Muscle of arm (tissue), 12 donors: ENCODE measurements around the gene PTPRT. TPM values are rescaled to one million over a fixed set of nuclear protein-coding genes. Genes with fewer than 3 reads are reported as not detected.
A peak's percentile ranks its signal among the peaks of the same experiment; 100 is the strongest.

Experiments used
- DNase-seq: peaks from one replicate; pipeline ENCODE4 v3.0.0-alpha.2; 2013
- polyA plus RNA-seq, 12 donors: library from polyadenylated mRNA; unstranded; fragments of 120-200 nt; gene quantifications; one replicate each; pipeline ENCODE4 v1.2.1, GENCODE V29; 2013; ENCODE audit not compliant: insufficient read length in 12 of 12

PTPRT gene
- polyA plus RNA-seq, 12 donors = 0.24 to 1.2 (median 0.50) TPM; not detected in 2

DNA sequence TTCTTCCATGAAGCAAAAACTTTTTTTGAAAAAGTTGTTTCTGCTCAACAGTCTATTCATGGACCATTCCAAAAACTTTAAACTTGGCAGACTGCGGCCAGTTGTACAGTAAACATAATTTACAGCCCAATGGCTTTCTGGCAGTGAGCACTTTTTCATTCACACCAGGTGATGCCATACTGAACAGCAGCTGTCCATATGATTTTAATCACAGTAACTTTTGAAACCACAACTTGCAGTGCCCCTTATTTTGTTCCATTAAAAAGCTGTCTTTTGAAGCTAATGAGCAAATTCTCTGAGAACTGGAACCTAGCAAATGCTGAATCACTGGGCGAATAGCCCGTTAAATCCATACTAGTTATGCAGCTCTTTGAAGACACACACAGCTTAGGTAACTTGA lies 576.6 kb downstream of the PTPRT start:
- DNase-seq = peak; percentile 80

DNA sequence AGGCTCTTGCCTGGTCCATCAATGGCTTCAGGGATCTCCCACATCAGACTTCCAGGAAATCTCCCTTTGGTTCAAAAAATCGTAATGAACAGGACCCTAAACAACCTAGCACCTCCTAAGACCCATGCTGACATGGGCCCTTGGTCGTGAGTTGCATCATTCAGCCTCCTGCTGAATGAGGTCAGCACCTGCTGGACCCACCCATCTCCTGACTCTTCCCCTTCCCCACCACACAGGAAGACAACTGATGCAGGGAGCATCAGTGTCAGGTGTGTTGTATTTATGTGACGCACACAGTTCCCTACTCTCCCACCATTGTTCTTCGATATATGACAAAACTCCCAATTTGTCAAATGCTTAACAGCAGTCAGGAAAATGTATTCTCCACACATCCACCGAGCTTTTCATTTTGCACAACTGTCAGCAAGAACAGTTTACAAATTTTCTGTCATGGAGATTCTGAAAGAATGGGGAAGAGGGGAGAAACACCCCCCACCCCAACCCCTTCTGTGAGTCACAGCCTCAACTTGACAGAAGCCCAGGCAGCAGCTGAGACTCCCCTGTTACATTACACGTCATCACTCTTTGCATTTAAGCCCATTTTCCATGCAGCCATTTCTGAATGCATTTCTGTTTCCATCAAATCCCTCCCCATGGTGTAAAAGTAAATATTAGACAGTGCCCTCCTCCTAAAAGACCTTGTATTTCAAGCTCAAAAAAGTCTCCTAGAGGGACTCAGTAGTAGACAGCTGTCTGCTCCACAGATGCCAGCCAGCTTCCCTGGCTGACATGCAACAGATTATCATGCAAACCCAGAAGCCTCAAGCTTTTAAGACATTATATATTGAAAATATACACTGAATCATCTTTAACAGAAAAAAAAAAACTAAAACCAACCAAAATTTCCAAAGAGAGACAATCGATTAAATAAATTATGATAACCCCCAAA lies 577.5 kb downstream of the PTPRT start:
- DNase-seq = peak; percentile 46

DNA sequence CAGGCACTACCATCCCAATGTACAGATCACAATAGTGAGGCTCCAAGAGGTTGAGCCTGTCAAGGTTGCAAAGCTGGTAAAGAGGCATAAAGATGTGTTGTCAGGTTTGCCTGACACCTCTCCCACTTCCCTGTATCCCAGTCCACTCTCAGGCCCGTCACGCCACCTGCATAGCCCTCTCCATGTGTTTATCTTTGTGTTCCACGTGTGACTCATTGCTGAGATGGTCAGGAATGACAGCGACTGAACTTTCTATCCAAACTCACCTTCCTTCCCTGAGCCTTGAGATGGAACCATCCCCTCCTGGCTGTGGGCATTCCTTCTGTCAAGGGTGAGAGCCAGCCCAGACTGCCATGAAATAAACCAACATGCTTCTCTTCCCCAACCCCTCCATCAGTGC lies 578.3 kb downstream of the PTPRT start:
- no peak for DNase-seq

DNA sequence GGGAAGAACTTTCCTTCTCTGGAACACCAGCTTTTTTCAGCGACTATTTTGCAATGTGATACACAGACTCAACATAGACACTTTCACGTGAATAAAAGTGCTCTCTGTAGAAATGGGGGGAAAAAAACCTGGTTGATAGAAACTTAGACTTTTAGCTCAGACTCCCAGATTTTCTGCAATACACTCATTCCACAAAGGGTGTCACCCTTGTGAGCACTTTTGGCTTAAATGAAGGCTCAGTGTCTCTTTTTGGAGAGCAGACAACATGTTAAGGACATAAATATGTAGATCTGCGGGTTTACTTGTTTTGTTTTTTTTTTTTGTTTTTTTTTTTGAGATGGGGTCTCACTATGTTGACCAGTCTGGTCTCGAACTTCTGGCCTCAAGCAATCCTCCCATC lies 579.6 kb downstream of the PTPRT start:
- DNase-seq = no peak

DNA sequence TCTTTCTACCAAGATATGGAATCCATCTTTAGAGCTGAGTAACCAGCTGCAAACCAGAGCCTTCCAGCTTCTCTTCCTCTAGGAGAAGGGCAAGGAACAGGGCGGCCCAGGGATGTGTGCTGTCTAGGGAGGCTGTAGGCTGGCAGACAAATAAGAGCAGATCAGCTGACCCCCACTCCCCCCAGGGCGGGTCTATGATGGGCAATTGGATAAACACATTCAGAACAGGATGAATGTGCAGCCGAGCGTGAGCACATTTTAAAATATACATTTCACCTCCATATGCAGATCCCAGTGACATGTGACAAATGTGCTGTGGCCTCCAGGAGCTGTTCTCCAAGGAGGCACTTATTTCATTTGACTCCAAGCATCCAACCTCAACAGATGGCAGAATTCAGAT lies 580.1 kb downstream of the PTPRT start:
- DNase-seq = no peak

DNA sequence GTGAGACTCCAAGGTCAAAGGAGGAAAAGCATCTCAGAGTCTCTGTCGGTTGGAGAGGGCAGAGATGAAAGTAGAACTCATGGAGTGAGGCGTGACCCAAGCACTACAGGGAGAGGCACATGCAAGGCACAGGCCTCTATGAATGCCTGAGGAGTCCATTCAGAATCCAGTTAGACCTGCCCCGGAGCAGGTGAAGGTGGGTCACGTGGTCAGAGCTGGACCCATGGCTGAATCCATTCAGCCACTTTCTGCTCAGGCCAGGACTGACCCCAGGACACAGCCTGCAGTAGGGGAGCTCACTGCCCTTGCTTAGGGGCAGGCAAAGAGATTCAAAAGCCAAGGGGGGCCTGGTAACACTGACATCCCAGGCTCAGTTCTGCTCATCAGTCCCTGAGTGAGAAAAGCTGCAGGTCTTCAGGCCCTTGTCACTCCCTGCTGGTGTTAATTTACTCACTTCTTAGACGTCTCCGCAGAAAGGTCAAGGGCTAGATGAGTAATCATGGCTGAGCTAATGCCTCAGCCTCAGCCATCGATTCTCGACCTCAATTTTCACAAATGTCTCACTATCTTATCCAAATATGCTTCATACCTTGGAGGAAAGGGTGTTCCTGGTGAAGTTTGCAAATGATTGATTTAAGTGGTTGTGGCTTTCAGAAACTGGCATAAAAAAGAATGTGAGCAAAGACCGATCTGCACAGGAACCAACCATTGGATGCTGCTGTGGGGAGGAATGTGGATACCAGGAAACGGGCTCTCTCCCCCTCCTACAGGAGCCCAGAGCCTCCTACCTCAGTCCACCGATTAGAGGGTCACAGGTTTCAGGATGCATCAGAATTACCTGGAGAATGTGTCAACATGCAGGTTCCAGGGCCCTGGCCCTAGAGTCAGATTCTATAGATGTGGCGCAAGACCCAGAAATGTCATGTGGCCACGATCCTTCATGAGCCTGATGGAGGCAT lies 584.4 kb downstream of the PTPRT start:
- no peak for DNase-seq

DNA sequence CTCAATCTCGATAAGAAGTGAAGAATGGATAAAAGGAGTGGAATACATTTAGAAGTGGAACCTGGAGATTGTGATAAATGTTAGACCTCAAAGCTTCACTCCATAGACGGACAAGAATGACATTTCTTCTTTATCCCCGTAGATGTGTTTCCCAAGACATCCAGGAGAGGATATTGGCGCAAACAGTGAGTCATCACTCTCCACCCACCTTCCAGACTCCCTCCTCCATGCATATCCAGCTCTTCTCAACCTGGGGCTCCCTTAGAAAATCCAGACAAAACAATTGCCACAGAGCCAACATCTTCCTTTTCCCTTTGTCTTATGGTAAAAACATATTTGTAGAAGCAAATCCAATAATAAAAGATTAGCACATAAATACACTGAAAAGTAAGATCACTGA lies 586.1 kb downstream of the PTPRT start:
- DNase-seq = no peak

DNA sequence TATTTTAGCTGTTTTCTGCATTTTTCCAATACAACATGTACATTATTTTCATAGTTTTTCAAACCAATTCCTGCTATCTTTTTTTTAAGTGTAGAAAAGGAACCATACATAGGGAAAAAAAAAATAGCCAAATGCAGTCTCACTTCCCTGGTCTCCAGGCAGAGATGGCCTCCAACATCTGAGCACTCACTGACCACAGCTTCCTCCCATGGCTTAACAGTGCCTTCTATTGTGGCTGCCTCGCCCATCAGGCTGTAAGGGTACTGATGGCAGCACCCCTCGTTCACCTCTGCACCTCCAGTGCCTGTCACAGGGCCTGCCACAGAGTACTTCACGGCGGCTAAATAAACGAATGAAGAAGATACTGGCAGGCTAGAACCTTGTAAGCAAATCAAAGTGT lies 591.1 kb downstream of the PTPRT start:
- DNase-seq = no peak

DNA sequence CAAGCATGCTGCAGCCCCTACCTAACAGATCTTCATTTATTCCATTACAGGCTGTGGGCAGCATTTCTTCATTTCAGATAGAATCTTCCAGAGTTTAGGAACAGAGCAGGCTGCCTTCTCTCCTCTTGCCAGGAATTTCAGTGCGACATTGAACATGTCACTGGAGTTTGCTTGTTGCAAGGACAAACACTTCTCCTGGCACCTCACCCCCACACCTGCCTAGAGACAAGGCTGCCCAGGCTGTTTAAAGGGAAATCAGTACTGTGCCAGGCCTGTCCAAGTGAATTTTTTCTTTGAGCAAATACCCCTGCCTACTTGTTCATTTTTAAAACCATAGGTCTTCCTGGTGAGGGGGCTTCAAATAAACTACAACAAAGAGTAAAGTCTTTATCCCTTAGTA lies 594.1 kb downstream of the PTPRT start:
- DNase-seq = no peak

DNA sequence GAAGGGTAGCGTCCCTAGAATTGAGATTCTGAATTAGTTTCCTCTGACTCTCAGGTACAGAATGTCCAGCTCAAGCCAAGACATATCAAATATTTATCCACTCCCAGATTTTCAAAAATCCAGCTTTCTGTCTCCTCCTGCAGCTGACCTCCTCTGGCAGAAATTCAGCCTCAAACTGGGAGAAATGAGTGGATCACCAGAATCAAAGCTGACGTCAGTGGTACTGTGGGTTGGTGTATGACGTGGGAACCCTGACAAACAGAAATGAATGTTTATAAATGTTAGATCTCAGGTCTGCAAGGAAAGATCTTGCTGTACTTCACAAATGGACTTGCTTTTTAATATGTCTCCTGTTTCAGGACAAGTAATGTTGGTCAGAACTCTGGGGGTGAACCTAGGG lies 595.0 kb downstream of the PTPRT start:
- DNase-seq = no peak

DNA sequence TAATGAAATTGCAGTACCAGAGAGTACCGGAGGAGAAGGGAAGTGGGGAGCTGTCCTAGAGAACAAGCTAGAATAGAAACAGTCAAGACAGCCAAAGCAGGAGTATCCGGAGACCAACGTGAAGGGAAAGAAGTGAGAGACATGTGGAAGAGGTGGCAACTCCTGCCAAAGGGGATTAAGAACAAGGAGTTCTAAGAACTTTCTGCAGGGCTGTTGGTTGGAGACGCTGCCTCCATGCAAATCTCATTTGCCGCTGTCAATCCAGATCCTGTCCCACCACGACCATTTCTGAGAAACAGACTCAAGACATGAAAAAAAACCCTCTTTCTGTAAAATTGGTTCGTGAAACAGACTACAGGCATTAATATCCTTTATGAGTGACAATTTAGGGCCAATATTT lies 595.7 kb downstream of the PTPRT start:
- DNase-seq = no peak

DNA sequence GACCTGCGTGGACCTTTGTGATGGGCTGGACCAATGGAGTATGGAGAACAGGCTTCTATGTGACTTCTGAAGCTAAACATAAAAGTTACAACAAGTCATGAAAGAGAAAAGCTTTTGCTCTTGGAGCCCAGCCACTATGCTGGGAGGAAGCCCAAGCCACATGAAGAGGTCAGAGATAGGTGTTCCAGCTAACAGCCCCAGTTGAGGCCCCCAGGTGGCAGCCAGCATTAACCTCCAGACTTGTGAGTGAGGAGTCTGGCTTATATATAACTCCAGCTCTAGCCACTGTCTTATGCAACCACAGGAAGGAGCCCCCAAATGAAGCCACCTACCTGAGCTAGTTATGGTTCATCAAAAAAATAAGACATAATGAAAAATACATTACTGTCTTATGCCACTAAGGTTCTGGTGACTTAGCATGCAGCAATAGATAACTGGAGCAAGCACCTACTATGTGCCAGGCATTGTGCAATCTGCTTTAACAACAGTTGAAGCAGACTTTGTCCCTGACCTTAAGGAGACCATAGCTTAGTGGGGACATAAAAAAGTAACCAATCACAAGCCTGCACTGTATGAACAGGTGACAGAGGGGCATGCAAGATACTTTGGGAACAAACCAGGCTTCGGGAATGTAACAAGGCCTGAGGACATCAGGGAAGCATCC lies 599.6 kb downstream of the PTPRT start:
- DNase-seq = no peak

DNA sequence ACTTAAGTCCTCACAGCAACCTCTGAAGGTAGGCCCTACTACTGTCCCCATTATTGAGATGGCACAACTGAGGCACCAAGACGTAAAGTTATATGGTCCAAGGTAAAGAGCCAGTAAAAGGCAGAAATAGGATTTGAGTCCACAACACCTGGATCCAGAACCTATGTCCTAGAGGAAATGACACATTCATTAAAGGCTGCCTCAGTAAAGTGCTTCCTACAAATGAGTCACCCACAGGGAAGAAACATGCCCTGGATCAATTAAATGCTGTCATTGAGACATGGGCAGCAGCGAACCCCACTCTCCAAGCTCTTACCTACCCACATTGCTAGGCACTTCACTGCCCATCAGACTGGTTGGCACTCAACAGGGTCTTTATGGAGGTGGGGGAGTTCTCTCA lies 600.9 kb downstream of the PTPRT start:
- DNase-seq = no peak

DNA sequence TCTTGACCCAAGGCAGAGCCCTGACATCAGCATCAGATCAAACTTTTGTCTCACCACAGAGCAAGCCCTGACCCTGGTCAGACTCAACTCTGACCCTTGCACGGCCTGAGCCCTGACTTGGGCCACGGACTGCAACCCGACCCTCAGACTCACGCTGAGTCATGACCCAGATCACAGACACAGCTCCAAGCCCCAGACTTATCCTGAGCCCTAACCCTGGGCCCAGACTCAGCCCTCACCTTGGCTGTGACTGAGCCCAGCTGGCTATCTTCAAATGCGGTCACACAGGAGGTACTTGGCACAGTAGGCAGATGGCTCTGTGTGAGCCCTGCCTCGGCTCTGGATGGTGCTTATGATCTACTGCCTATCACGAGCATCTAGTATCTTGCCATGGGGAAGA lies 602.3 kb downstream of the PTPRT start:
- DNase-seq = no peak

DNA sequence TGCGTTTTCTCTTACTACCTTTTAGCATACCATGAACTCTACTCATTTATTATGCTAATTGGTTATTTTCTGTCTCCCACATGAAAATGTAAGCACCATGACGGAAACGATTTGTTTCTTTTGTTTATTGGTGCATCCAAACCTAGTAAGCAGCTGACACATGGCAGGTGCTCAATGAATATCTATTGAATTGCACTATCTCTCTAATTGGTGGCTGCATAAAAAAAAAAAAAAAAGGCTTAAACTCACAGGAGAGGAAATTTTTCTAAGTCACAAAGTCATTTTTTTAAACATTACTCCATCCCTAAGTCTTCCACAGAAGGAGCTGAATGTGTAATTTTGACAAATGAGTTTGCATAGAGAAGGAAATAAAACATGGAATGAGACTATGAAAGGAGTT lies 608.4 kb downstream of the PTPRT start:
- no peak for DNase-seq

DNA sequence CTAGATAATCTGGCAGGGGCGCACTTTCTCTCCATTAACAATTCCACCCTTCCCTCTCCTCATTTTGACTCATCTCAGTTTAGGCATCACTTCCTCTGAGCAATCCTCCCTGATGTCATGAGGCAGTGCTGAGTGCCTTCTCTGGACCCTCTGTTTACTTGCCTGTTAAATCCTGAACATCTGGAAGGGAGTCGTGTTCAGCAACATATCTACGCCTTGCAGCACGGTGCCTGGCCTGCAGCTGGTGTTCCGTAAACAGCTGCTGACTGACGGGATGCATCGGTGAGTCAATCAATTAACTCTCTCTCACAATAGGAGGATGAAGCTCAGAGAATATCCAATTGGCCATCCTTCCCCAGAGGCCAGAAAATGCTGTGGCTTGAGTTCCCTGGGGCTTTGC lies 613.5 kb downstream of the PTPRT start:
- no peak for DNase-seq

DNA sequence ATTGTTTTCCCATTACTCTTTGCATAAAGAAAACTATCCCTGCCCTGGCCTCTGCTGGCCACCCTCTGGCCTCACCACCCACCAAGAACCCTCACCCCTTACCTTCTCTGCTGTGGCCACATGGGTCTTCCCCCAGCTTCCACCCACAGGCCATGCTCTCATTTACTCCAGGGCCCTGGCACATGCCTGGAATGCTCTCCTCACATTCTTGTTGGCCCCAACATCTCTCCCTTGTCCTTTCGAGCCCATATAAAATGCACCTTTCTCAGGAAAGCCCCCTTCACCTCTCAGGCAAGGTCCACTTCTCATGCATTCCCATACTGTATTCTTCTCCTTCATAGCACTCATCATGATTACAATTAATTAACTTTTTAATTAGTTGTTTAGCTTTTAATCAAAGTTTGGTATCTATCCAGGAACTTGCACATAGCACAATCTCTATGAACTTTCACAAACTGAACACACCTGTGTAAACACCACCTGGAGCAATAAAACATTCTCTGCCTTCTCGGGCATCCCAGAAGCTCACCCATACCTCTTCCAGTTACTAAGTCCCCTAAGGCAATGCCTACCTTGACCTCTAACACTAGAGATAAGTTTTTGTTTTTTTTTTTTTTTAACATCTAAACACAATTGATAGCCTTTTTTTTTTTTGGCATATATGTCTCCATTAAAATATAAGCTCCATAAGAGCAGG lies 617.2 kb downstream of the PTPRT start:
- no peak for DNase-seq

DNA sequence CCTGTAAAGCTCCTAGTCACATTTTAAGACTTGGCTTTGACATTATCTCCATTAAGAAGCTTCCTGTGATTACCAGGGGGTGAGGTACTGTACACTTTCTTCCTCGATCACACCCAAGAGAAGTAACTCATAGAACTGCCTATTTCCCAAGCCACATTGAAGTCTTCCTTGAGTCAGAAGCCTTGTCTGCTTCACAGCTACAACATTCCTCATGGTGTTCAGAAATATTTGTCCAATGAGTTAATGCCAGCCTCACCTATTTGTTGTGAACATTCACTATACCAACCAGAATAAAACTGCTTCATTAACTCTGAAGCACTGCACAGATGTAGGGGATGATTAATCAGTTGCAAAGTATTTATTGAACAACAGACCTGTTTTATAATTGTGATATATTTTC lies 622.3 kb downstream of the PTPRT start:
- no peak for DNase-seq

DNA sequence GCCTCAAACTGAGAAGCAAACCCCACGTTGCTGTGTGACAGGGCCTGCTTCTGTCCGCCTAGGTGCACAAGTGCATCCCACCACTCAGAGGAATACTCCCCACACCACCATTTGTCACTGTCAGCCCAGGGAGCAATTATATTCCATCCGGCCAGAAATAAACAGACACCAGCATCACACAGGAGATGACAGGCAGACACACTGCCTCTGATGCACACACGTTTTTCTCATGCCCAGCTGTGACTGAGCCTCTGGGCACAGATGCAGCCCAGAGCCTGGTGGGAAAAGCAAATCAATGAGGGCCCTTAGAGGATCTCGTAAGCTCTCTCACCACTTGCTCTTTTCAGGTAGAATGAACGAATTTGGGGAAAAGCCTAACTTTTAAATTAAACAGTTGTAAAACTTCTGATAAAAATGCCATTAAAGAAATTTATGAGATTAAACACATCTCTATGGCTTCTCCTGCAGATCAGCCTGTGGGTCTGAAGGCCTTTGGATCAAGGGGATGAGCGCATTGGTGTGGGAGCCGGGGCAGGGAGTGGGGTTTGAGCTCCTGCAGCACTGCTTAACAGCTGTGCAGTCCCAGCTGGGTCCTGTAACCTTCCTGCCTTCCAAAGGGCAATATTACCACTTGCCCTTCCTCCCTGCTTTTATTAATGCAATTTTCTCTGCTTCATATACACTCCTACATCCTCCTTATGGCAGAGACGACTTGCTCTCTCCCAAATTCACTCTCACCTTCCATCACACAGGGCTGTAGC lies 624.3 kb downstream of the PTPRT start:
- DNase-seq = no peak

DNA sequence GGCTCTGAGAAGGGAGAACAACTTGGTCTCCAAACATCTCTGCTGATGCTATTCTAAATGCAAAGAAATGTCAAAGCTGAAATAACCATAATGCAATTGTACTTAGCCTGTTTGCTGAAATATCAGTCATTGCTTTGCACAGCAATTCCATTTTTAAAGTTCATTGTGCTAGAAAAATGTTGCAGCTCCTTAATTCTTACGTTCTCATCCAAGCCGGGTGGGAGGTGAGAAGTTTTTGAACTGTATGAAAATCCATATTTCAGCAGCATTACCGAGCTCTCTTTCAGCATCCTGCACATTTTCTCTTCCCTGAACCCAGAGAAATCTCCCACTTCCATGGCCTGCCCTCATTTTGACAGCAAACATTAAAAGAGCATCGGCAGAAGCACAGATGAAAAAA lies 630.0 kb downstream of the PTPRT start:
- no peak for DNase-seq

DNA sequence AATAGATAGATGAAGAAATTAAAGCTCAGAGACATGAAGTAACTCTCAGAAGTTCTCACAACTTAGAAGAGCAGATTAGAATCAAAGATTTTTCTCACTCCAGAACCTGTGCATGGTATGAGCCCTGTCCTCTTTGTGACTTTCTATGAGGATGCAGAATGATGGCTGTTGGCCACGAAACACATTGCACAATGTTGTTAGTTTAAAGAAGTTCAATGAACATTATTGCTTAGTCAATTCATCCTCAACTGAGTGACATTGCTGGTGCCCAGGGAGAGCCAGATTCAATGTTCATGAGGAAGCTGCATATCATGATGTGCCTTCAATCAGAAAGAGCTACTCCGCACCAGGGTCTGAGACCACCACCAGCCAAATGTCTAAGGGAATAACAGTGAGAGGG lies 633.1 kb downstream of the PTPRT start:
- no peak for DNase-seq
